Karpas-422 (cell line): ENCODE results near the gene UXS1. TPM values are rescaled to one million over a fixed set of nuclear protein-coding genes. Genes with fewer than 3 reads are reported as not detected.
A peak's percentile ranks its signal among the peaks of the same experiment; 100 is the strongest.

Experiments
- DNase-seq: peaks from one replicate; pipeline ENCODE4 v3.0.0-alpha.2; 2015
- H2AFZ ChIP-seq: fragments of 200-600 bp; sonication (generic); 2 replicates; pipeline ENCODE4 v1.6.1; 2014; ENCODE audit warnings: antibody characterized with exemption, low read length, mixed read lengths
- H3K27ac ChIP-seq: fragments of 200-600 bp; sonication (generic); 2 replicates; pipeline ENCODE4 v1.5.1; 2014; ENCODE audit warnings: mild to moderate bottlenecking, low read length, moderate library complexity
- H3K27me3 ChIP-seq: fragments of 200-600 bp; sonication (generic); 2 replicates; pipeline ENCODE4 v1.6.1; 2014; ENCODE audit warnings: low read length, mixed read lengths
- H3K36me3 ChIP-seq: fragments of 200-600 bp; sonication (generic); 2 replicates; pipeline ENCODE4 v1.6.1; 2014; ENCODE audit warnings: low read length, mixed read lengths; ENCODE audit not compliant: insufficient read depth
- H3K4me1 ChIP-seq: fragments of 200-600 bp; sonication (generic); 2 replicates; pipeline ENCODE4 v1.6.1; 2014; ENCODE audit warnings: mild to moderate bottlenecking, low read length, mixed read lengths
- H3K4me2 ChIP-seq: fragments of 200-600 bp; sonication (generic); 2 replicates; pipeline ENCODE4 v1.6.1; 2014; ENCODE audit warnings: low read length, low read depth, mild to moderate bottlenecking; ENCODE audit not compliant: poor library complexity, severe bottlenecking
- H3K4me3 ChIP-seq: fragments of 200-600 bp; sonication (generic); 2 replicates; pipeline ENCODE4 v1.5.1; 2014; ENCODE audit warnings: mild to moderate bottlenecking, antibody characterized with exemption, low read length, mixed read lengths
- H3K79me2 ChIP-seq: fragments of 200-600 bp; sonication (generic); 2 replicates; pipeline ENCODE4 v1.6.1; 2014; ENCODE audit warnings: mild to moderate bottlenecking, low read length, mixed read lengths
- H3K9ac ChIP-seq: fragments of 200-600 bp; sonication (generic); 2 replicates; pipeline ENCODE4 v1.6.0; 2014; ENCODE audit warnings: low read length
- H3K9me2 ChIP-seq: fragments of 200-600 bp; sonication (generic), shearing (Covaris generic); replicated peaks from 2 replicates; pipeline ENCODE4 v1.6.0; 2014; ENCODE audit warnings: mild to moderate bottlenecking, low read length, moderate library complexity; ENCODE audit not compliant: insufficient read depth
- H3K9me3 ChIP-seq: fragments of 300-700, 200-600 bp; sonication (generic); 2 replicates; pipeline ENCODE4 v1.6.1; 2014; ENCODE audit warnings: low read length, mixed read lengths
- H4K20me1 ChIP-seq: fragments of 200-600 bp; sonication (generic); 2 replicates; pipeline ENCODE4 v1.6.1; 2014; ENCODE audit warnings: mild to moderate bottlenecking, antibody characterized with exemption, low read length, low read depth; ENCODE audit not compliant: insufficient read depth
- total RNA-seq: library from RNA; depleted of rRNA; stranded (reverse); fragments of >200 nt; shearing (Covaris generic); gene quantifications from 2 replicates; pipeline ENCODE4 v1.2.3, GENCODE V29; 2014; ENCODE audit warnings: low replicate concordance

UXS1 gene
- total RNA-seq, 1 experiment from 2014 or later = 8.4 TPM

DNA sequence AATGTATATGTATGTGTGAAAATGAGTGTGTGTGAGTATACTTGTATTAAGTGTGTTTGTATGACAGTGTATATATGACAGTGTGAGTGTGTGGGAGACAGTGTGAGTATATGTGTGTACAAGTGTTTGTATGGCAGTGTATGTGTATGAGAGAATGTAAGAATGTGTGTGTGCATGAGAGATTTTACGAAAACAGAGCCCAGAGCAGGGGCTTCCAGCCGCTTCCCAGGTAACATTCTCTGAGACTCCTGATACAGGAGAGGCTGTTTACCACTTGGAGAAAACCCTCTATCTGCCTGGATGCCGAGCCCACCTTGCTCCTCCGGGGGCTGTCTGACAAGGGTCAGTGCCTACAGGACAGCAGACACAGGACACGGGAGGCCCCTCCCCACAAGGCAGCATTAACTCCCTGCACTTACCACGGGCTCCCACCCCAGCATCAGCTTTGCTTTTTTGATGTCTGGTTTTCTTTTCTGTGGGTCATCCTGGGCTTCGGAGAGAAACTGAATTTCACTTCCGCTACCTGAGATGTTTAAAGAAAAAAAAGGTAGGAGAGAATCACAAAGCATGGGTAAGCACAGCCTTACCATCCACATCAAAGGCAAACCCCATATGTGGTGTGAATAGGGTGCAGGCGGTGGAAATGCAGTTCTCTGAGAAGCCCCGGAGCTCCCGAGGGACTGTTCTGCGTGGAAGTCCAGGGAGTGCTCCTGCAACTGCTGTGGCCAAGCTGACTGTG lies 97.6 kb downstream of the UXS1 start:
- no peaks in the 10 kb centered on the region for H3K79me2 ChIP-seq
- no peak overlapping the region for H3K9ac ChIP-seq
- no peak overlapping the region for H3K4me3 ChIP-seq
- no peaks in the 10 kb centered on the region for H3K4me1 ChIP-seq
- H2AFZ ChIP-seq = no peak overlapping the region
- no peak overlapping the region for H3K27ac ChIP-seq
- H3K36me3 ChIP-seq = no peaks in the 10 kb centered on the region
- no peaks in the 10 kb centered on the region for H3K27me3 ChIP-seq
- no peaks in the 10 kb centered on the region for H4K20me1 ChIP-seq
- no peak for DNase-seq
- no peaks in the 10 kb centered on the region for H3K9me3 ChIP-seq
- H3K4me2 ChIP-seq = no peak overlapping the region
- no peaks in the 10 kb centered on the region for H3K9me2 ChIP-seq

DNA sequence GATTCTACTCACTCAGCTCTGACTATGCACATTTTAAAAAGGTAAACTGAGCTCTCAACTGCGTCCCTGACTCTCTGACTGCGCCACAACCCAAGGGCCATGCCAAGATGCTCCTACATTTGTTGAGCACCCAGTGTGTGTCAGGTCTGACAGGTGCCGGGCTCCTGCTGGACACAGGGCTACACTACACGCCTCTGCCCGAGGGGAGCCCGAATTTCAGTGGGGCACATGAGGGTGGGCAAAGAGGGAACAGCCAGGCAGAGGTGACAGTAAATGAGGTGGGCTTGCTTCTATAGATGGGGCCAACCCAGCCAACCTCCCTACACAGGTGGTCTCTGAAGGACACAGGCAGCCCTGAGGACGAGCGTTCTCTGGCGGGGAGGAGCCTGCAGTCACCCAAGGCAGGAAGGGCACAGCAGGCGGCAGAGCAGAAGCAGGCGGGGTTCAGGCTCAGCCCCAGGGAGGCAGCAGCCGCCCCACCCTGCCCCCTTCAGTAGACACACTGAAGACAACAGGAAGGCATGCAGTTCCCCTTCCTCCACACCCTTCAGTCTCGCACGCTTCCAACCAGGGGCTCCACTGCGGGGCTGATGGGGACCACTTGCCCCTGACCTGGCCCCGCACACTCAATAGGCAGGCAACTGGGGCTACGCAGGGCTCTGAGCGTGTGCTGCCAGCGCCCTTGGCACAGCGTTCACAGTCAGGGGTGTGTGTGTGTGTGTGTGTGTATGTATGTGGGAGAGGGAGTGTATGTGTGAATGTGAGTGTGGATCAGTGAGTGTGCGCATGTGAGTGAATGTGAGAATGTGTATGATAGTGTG lies 98.4 kb downstream of the UXS1 start:
- H3K9me2 ChIP-seq = no peaks in the 10 kb centered on the region
- DNase-seq = no peak
- H3K27ac ChIP-seq = no peak overlapping the region
- no peaks in the 10 kb centered on the region for H3K79me2 ChIP-seq
- no peak overlapping the region for H2AFZ ChIP-seq
- no peak overlapping the region for H3K9ac ChIP-seq
- H3K4me2 ChIP-seq = no peak overlapping the region
- no peaks in the 10 kb centered on the region for H3K4me1 ChIP-seq
- no peak overlapping the region for H3K4me3 ChIP-seq
- H3K27me3 ChIP-seq = no peaks in the 10 kb centered on the region
- H3K9me3 ChIP-seq = no peaks in the 10 kb centered on the region
- no peaks in the 10 kb centered on the region for H4K20me1 ChIP-seq
- H3K36me3 ChIP-seq = no peaks in the 10 kb centered on the region

DNA sequence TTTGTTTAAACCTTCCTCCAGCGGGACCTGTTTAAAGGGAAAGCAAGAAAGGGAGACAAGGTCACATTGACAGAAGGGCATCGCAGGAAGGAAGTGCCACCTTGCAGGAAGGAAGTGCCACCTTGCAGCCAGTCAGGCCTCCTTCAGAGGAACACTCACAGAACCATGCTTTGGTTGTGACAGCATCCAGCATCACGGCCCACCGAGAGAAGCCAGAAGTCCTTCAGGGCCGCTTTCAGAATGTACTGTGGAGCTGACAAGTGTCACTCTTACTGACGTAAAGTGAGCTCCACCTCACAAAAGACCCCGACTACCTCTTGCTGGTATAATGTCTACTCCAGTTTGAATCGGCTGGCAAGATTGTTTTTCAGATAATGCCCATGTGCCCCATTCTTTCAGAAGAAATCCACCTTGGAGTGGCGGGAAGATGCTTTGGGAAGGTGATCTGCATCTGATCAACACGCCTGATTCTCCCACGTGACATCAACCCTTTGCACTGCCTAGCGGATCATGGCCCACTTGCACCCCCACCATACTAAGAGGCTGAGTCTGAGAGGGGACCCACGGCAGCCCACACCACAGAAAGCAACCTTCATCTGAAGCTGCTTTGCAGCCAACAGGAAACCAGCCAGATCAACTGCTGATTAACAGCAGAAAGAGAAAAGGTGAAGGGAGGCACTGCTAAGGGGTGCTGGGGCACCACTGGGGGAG lies 99.8 kb downstream of the UXS1 start:
- DNase-seq = no peak
- Histone ChIP-seq H2AFZ (no peak overlapping the region), H3K27me3 (no peaks in the 10 kb centered on the region), H3K4me1 (no peaks in the 10 kb centered on the region), H3K4me2 (no peak overlapping the region), H3K36me3 (no peaks in the 10 kb centered on the region), H3K4me3 (no peak overlapping the region), H3K9me2 (no peaks in the 10 kb centered on the region), H3K9me3 (no peaks in the 10 kb centered on the region), H3K27ac (no peak overlapping the region), H3K9ac (no peak overlapping the region), H4K20me1 (no peaks in the 10 kb centered on the region), H3K79me2 (no peaks in the 10 kb centered on the region)

DNA sequence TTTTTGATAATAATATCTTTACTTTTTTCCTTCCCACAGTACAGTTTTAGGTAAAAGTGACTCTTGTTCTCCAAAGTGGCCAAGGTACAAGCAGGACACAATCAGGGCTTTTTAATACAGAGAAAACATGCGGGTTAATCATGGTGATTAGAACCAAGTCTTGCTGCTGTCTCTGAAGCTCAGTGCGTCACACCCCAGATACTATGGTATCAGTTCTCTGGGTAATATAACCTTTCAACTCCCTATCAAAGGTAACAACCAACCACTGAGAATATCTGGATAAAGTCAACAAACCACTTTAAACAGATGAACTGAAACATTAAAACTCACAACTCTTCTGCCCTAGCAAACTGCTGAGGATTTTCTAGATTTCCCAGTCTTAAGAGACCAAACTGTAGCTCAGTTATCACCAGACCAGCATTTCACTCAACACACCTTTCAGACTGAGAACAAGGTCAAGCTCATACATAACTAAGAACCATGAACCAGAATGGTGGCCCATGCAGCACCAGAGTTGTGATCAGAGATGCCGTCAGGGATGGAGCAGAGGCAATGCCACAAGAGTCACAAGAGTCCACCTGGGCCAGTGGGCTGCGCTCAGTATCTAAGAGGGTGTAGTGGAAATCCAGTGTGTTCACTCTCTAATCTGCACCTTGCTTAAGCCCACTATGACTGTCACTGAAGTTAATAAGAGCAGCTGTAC lies 103.0 kb downstream of the UXS1 start:
- no peak for DNase-seq
- no peak overlapping the region for H3K27ac ChIP-seq
- no peaks in the 10 kb centered on the region for H3K36me3 ChIP-seq
- no peaks in the 10 kb centered on the region for H3K9me2 ChIP-seq
- no peak overlapping the region for H3K4me2 ChIP-seq
- no peaks in the 10 kb centered on the region for H3K9me3 ChIP-seq
- H3K79me2 ChIP-seq = no peaks in the 10 kb centered on the region
- H2AFZ ChIP-seq = no peak overlapping the region
- no peak overlapping the region for H3K4me3 ChIP-seq
- no peaks in the 10 kb centered on the region for H4K20me1 ChIP-seq
- no peaks in the 10 kb centered on the region for H3K4me1 ChIP-seq
- no peaks in the 10 kb centered on the region for H3K27me3 ChIP-seq
- H3K9ac ChIP-seq = no peak overlapping the region

DNA sequence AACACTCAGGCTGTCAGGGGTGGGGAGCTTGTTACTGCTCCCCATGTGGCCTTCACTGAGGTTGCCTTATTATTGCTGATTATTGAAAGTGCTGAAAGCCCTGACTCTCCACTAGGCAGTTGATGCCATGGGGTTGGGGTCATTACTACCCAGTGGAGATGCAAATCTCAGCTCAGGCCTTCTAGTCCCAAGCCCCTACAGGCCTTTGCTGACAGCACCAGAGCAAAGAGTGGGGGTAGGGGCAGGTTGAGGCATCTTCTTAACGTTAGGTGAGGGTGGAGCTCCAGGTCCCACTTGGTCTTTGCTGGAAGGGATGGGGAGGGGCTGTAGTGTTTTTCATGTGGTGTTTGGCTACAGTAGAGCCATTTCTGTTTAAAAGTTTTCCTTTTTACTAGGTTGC lies 104.5 kb downstream of the UXS1 start:
- no peaks in the 10 kb centered on the region for H3K9me2 ChIP-seq
- H3K27ac ChIP-seq = no peak overlapping the region
- no peaks in the 10 kb centered on the region for H3K79me2 ChIP-seq
- no peaks in the 10 kb centered on the region for H3K36me3 ChIP-seq
- no peaks in the 10 kb centered on the region for H3K27me3 ChIP-seq
- H3K4me1 ChIP-seq = no peaks in the 10 kb centered on the region
- no peak overlapping the region for H3K4me3 ChIP-seq
- H3K9me3 ChIP-seq = no peaks in the 10 kb centered on the region
- no peak overlapping the region for H3K9ac ChIP-seq
- no peak overlapping the region for H2AFZ ChIP-seq
- H3K4me2 ChIP-seq = no peak overlapping the region
- H4K20me1 ChIP-seq = no peaks in the 10 kb centered on the region
- DNase-seq = no peak

DNA sequence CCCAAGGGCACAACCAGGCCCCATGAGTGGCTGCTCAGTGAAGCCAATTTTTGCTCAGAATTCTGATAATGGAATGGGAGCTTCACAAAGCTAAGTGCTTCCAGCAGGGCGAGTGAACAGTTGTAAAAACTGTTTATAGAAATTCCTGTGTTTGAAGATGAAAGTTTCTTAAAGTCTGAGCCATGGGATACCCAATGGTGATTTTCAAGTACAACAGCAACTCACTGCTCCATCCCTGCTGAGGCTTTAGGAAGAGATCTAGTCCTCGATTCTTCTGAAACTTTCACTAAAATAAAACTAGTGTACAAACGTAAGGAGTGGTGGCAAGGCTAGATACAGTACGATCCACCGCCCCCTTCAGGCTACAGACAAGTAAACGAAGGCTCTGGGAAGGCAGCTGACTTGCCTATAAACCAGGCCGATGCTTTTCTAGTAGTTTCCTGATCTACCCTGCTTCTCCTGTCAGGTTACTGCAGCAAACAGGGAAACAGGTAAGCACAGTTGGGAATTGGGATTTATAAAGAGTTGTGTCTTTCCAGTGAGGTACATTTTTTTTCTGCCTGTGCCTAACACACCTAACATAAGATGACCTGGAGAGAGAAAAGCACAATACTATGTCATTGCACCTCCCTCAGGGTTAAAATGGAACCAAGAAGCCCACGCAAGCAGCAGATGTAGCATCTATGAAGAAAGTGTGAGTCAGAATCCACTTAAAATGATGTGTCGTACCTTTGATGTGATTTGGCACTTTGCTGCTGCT lies 108.7 kb downstream of the UXS1 start:
- H3K79me2 ChIP-seq = no peaks in the 10 kb centered on the region
- H3K9me3 ChIP-seq = no peaks in the 10 kb centered on the region
- H3K27me3 ChIP-seq = no peaks in the 10 kb centered on the region; the same call in 1 of the 2 replicates
- H4K20me1 ChIP-seq = no peaks in the 10 kb centered on the region
- H3K27ac ChIP-seq = no peak overlapping the region
- H3K9ac ChIP-seq = no peak overlapping the region
- peak; percentile 46 for DNase-seq
- H3K4me3 ChIP-seq = no peak overlapping the region
- H2AFZ ChIP-seq = no peak overlapping the region
- no peaks in the 10 kb centered on the region for H3K4me1 ChIP-seq
- no peaks in the 10 kb centered on the region for H3K36me3 ChIP-seq
- H3K9me2 ChIP-seq = no peaks in the 10 kb centered on the region
- H3K4me2 ChIP-seq = no peak overlapping the region

DNA sequence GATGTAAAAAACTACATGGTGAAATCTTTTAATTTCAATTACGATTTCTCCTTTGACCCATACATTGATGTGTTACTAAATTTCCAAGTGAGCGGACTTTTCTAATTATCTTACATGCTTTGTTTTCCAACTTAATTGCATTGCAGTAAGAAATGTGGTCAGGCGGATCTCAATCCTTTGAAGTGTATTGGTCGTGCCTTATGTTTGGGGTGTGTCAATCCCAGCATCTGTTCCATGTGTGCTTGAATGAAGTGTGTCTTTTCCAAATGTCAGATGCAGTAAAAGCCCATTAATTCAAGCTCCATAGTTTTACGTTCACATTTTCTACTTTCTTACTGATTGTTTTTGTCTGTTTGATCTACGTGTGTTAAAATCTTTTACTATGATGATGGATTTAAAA lies 113.1 kb downstream of the UXS1 start:
- DNase-seq = no peak
- Histone ChIP-seq H2AFZ (no peak overlapping the region), H3K4me1 (no peaks in the 10 kb centered on the region)

More for the DNA sequence above, 113.1 kb downstream of the UXS1 start:
- H3K4me2 ChIP-seq = no peak overlapping the region
- no peaks in the 10 kb centered on the region for H4K20me1 ChIP-seq
- H3K79me2 ChIP-seq = no peaks in the 10 kb centered on the region
- no peak overlapping the region for H3K27ac ChIP-seq
- no peaks in the 10 kb centered on the region for H3K36me3 ChIP-seq
- H3K9me2 ChIP-seq = no peaks in the 10 kb centered on the region
- no peaks in the 10 kb centered on the region; the same call in 1 of the 2 replicates for H3K27me3 ChIP-seq
- no peak overlapping the region for H3K9ac ChIP-seq
- H3K4me3 ChIP-seq = no peak overlapping the region
- no peaks in the 10 kb centered on the region for H3K9me3 ChIP-seq
